ENCODE measurements around the gene TNFRSF11A.

TNFRSF11A gene

GRCh38 chr18:62407660-62408059 is 82.5 kb downstream of the TNFRSF11A start:
- in situ Hi-C loops (cut with HindIII; ENCODE audit: low sequenced_read_pairs): no loop called here

GRCh38 chr18:62409821-62410220 is 84.7 kb downstream of the TNFRSF11A start:
- in situ Hi-C loops (cut with HindIII; ENCODE audit: low sequenced_read_pairs): no loop called here

- in situ Hi-C loops (cut with HindIII; ENCODE audit: low sequenced_read_pairs): no loop called here
Measured at GRCh38 chr18:62412231-62412979, 87.3 kb downstream of the TNFRSF11A start.

GRCh38 chr18:62413206-62413605 is 88.1 kb downstream of the TNFRSF11A start:
- in situ Hi-C loops (cut with HindIII; ENCODE audit: low sequenced_read_pairs): no loop called here

GRCh38 chr18:62418258-62418657 is 93.1 kb downstream of the TNFRSF11A start:
- in situ Hi-C loops (cut with HindIII; ENCODE audit: low sequenced_read_pairs): no loop called here

GRCh38 chr18:62420151-62420512 is 95.0 kb downstream of the TNFRSF11A start:
- in situ Hi-C loops (cut with HindIII; ENCODE audit: low sequenced_read_pairs): no loop called here

GRCh38 chr18:62420513-62421209 is 95.6 kb downstream of the TNFRSF11A start:
- in situ Hi-C loops (cut with HindIII; ENCODE audit: low sequenced_read_pairs): no loop called here

- in situ Hi-C loops (cut with HindIII; ENCODE audit: low sequenced_read_pairs): no loop called here
Measured at GRCh38 chr18:62425465-62426190, 100.5 kb downstream of the TNFRSF11A start.

GRCh38 chr18:62426191-62426488 is 101.0 kb downstream of the TNFRSF11A start:
- in situ Hi-C loops (cut with HindIII; ENCODE audit: low sequenced_read_pairs): no loop called here

- in situ Hi-C loops (cut with HindIII; ENCODE audit: low sequenced_read_pairs): no loop called here
Measured at GRCh38 chr18:62432176-62432575, 107.1 kb downstream of the TNFRSF11A start.

- in situ Hi-C loops (cut with HindIII; ENCODE audit: low sequenced_read_pairs): no loop called here
Measured at GRCh38 chr18:62434798-62435197, 109.7 kb downstream of the TNFRSF11A start.

GRCh38 chr18:62435435-62436031 is 110.4 kb downstream of the TNFRSF11A start:
- in situ Hi-C loops (cut with HindIII; ENCODE audit: low sequenced_read_pairs): no loop called here

- in situ Hi-C loops (cut with HindIII; ENCODE audit: low sequenced_read_pairs): no loop called here
Measured at GRCh38 chr18:62436636-62437234, 111.6 kb downstream of the TNFRSF11A start.

- in situ Hi-C loops (cut with HindIII; ENCODE audit: low sequenced_read_pairs): no loop called here
Measured at GRCh38 chr18:62437235-62438017, 112.3 kb downstream of the TNFRSF11A start.

GRCh38 chr18:62438018-62438329 is 112.9 kb downstream of the TNFRSF11A start:
- in situ Hi-C loops (cut with HindIII; ENCODE audit: low sequenced_read_pairs): no loop called here

- in situ Hi-C loops (cut with HindIII; ENCODE audit: low sequenced_read_pairs): no loop called here
Measured at GRCh38 chr18:62438402-62438801, 113.3 kb downstream of the TNFRSF11A start.

- in situ Hi-C loops (cut with HindIII; ENCODE audit: low sequenced_read_pairs): no loop called here
Measured at GRCh38 chr18:62438866-62439265, 113.8 kb downstream of the TNFRSF11A start.
